GM19397 (cell line): ENCODE results near the gene PAN2.
"Not testable (repeated sequence)": the region's sequence is repeated elsewhere in the genome, so short reads cannot be mapped to it uniquely, and the experiment has no call there.

Experiments
- ATAC-seq: cut with Tn5 transposase; IDR thresholded peaks from one replicate; pipeline ENCODE4 v1.9.1; 2021; ENCODE audit warnings: mild to moderate bottlenecking, moderate library complexity; ENCODE audit not compliant: unreplicated experiment

The PAN2 gene

GRCh38 chr12:56333679-56334489, at the start of gene PAN2:
Gene PAN2, minus strand, starts transcription at chr12:56334000. Its CDS starts 906 bp downstream, at chr12:56333094.
- ATAC-seq = peak; percentile 91

- no peak for ATAC-seq
Measured at GRCh38 chr12:56382611-56383010, 48.8 kb upstream of the PAN2 start.

- ATAC-seq = no peak
Measured at GRCh38 chr12:56377989-56378316, 44.2 kb upstream of the PAN2 start.

- ATAC-seq = no peak
Measured at GRCh38 chr12:56377310-56377988, 43.6 kb upstream of the PAN2 start.

- peak; percentile 59 for ATAC-seq
Measured at GRCh38 chr12:56375598-56376434, 42.0 kb upstream of the PAN2 start.

- peak; percentile 46 for ATAC-seq
Measured at GRCh38 chr12:56374726-56375597, 41.2 kb upstream of the PAN2 start.

- ATAC-seq = no peak
Measured at GRCh38 chr12:56373515-56373914, 39.7 kb upstream of the PAN2 start.

GRCh38 chr12:56366948-56367347, 33.1 kb upstream of the PAN2 start:
- no peak for ATAC-seq

GRCh38 chr12:56362130-56363059, 28.6 kb upstream of the PAN2 start, which contains the start of gene APOF:
Gene APOF, minus strand, starts transcription at chr12:56362857. Its CDS starts 112 bp downstream, at chr12:56362745.
- ATAC-seq = no peak

GRCh38 chr12:56361487-56362129, 27.8 kb upstream of the PAN2 start:
- ATAC-seq = no peak

- peak; percentile 96 for ATAC-seq
Measured at GRCh38 chr12:56359851-56360767, 26.3 kb upstream of the PAN2 start, which contains the start of gene STAT2. Gene STAT2, minus strand, starts transcription at chr12:56360107. Its CDS starts 3,536 bp downstream, at chr12:56356571.

GRCh38 chr12:56358836-56359532, 25.2 kb upstream of the PAN2 start:
- ATAC-seq = no peak

- no peak for ATAC-seq
Measured at GRCh38 chr12:56351325-56351724, 17.5 kb upstream of the PAN2 start.

- no peak for ATAC-seq
Measured at GRCh38 chr12:56350662-56351061, 16.9 kb upstream of the PAN2 start.

- no peak for ATAC-seq
Measured at GRCh38 chr12:56348776-56349175, 15.0 kb upstream of the PAN2 start.

- ATAC-seq = not testable (repeated sequence)
Measured at GRCh38 chr12:56347255-56347654, 13.5 kb upstream of the PAN2 start.

GRCh38 chr12:56346675-56347074, 12.9 kb upstream of the PAN2 start:
- ATAC-seq = no peak
